Ammon's horn (tissue), 1 donor: ENCODE measurements around the gene TMSB4X.
"Not testable (repeated sequence)": the region's sequence is repeated elsewhere in the genome, so short reads cannot be mapped to it uniquely, and the experiment has no call there.

Experiments used
- DNase-seq: peaks from one replicate; pipeline ENCODE4 v3.0.0-alpha.2; 2016; ENCODE audit warnings: low spot score

Gene TMSB4X

DNA sequence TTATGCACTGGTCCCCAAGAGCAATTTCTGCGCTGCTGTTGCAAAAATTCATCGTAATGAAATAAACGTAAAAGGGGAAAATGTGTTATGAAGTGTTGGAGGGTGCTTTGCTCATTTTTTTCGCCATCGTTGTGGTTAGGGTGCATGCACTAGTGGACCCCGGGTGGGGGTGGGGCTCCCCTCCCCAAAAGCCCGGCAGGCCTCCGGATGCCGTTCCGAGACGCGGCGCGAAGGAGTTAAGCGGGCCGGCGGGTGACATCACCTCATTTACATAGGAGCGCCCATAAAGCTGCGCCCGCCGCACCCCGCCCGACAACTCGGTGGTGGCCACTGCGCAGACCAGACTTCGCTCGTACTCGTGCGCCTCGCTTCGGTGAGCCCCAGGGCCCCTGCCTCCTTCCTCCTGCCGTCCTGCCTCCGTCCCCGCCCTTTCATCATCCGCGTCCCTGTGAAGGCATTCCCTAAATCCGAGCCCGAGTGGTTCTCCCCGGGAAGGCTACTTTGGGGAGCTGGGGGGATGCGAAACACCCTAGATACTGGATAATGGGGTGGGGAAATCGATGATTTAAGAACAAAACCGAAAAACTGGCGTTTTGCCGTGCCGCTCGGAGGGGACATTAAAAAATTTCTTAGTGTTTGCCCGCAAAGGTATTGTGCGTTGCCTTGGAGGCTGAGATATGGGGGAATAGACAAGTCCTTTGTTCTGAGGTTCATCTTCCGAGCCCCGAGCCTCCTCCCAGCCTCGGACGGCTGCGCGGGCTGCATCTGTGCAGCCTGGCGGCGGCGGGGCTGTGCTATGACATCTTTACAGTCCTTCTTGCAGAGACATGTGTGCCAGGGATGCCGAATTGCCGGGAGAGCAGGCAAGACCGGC is at the start of gene TMSB4X:
TMSB4X (plus strand) TSS at position 315 of the 874 bp plus-strand sequence.
- DNase-seq = peak; percentile 88

DNA sequence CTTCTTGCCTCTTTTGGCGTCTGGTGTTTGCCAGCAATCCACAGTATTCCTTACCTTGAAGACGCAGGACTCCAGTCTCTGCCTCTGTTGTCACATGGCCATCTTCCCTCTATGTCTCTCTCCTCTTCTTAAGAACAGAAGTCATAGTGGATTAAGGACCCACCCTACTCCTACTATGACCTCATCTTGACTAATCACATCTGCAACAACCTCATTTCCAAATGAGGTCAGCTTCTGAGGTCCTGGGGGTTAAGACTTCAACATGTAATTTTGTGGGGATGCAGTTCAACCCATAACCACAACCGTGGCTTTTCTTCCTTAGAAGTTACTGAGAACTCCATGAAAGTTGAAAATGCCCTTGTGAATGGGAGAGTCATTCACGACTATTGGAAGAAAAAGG is 45.2 kb upstream of the TMSB4X start:
- DNase-seq = no peak

GRCh38 chrX:12930150-12930549 is 44.8 kb upstream of the TMSB4X start:
- DNase-seq = no peak

GRCh38 chrX:12932244-12932643 is 42.7 kb upstream of the TMSB4X start:
- DNase-seq = no peak

- no peak for DNase-seq
Observed at GRCh38 chrX:12934850-12935249, 40.1 kb upstream of the TMSB4X start.

DNA sequence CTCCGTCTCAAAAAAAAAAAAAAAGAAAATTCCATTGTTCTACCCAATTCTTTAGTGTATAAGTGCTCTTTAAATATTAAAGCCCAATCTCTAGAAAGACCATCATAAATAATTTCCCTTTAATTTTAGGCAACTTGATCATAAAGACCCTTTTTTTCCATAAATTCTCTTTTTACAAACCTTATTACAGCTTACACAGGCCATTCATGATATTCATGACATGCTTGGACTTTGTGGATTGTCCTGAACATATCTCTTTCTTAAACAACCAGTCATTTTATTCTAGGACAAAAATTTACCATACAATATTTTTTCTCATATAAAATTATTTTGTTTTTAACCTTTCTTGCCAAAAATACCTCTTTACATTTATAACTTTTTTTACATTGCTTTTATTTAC is 38.0 kb upstream of the TMSB4X start:
- DNase-seq = no peak

GRCh38 chrX:12940471-12940870 is 34.4 kb upstream of the TMSB4X start:
- not testable (repeated sequence) for DNase-seq

GRCh38 chrX:12943592-12943991 is 31.3 kb upstream of the TMSB4X start:
- not testable (repeated sequence) for DNase-seq

- not testable (repeated sequence) for DNase-seq
Observed at GRCh38 chrX:12944452-12944851, 30.5 kb upstream of the TMSB4X start.

GRCh38 chrX:12945494-12945893 is 29.4 kb upstream of the TMSB4X start:
- no peak for DNase-seq

DNA sequence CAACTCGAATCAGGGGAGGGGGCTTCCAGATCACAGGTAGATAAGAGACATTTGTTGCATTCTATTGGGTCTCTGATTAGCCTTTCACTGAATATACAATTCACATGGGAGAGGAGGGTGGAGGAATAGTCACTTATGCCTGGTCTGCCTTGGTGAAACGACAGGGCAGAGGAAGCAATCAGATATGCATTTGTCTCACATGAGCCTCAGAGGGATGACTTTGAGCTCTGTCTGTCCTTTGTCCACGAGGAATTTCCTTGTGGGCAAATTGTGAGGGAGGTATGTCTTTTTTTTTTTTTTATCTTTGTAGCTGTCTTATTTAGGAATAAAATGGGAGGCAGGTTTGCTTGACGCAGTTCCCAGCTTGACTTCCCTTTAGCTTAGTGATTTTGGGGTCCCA is 28.5 kb upstream of the TMSB4X start:
- no peak for DNase-seq

DNA sequence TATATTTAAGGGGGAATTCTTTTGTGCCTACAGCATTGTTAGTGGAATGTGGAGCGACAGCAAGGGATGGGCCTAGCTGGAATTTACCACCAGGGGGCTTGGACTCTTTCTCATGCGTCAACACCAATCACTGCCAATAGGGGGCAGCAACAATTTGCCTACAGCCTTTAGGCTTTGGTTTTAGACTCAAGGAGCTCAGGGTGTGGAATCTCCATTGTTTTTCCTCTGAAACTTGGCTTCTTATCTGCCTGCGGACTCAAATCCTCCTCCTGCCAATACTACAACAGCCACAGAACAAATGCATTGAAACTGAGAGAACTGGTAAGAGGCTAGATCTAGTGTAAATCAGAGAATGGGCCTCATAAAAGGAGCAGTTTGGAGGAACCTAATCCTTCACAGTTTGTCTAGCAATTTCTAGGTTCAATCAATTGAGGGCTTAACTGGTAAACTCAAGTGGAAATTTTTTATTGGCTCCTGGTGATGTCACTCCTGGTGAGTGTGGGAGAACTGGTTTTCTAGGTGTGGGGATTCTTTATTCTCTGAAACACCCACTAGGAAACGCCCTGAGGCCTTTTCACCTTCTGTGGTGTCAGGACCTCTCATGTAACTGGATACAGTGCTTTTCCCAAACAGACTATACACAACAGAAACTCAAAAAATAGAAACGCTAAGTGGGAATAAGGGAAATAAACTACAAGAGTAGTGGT is 27.9 kb upstream of the TMSB4X start:
- peak; percentile 24 for DNase-seq

DNA sequence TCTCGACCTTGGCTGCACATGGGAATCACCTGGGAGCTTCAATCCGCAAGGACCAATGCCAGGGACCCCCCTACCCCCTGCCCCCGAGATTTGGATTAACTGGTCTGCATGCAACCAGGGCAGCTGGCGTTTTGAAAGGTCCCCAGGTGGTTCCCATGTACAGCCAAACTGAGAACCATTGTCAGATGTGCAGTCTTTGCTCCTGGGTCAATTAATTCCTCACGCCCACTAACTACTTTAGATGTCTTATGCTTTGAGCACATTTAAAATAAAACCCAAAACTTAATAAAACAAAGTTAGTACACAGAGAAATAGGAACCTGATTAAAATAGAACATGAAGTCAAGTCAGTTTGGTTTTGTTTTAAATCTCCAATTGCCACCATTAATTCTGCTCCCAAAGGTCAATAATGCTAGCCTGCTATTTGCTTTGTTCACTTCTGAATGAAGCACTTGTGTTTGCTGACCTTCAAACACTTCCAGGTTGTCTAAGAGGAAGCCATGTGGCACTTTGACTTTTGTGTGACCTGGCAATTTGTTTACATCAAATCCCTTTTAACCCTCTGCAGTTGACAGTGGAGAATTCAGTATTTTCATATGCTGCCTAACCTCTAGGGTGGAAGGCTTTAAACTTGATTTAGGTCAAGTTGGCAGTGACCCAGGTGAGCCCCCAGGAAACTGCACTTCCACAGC is 27.2 kb upstream of the TMSB4X start:
- no peak for DNase-seq

DNA sequence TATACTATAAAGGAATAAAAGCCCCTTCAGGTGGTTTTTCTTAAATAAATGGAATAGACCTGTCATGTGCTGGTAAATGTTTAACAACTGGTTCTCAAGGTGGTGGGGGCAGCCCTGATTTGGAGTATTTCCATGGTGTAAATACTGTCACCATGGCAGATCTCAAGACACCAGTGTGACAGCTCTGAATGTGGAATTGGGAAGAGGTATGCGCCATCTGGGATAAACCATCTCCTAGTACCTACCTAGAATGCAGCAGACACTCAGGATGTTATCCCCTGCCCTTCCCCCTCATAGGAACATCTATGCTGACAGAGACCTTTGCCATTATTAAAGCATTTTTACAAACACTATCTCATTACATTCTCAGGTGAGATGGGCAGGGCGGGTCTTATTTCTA is 26.4 kb upstream of the TMSB4X start:
- DNase-seq = no peak

DNA sequence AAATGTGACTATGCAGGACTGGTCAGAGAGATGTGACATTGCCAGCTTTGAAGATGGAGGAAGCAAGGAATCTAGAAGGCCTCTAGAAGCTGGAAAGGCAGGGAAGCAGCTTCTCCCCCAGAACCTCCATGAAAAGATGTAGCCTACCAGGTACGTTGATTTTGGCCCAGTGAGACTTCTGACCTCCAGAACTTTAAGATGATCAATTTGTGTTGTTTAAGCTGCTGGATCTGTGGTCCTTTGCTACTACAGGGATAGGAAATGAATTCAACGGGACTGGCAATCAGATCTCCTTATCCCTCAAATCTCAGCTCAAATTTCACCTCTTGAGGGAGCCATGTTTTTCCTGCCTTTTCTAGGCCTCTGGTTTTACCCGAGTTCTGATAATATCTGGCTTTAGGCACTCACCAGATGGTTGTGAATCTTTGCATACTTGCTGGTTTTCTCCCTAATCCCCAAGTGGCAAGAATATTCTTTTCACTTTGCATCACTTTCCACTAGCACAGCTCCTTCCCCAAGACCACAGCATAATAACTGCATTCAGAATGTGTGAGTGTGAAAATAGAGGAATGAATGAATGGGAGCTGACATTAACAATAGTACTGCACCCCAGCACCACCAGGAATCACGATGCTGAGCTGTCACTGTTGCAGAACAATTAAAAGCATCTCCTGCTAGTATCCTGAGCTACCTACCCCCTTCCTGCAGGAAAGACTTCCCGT is 25.5 kb upstream of the TMSB4X start:
- no peak for DNase-seq

- peak; percentile 87 for DNase-seq
Observed at GRCh38 chrX:12949927-12950656, 24.8 kb upstream of the TMSB4X start.

DNA sequence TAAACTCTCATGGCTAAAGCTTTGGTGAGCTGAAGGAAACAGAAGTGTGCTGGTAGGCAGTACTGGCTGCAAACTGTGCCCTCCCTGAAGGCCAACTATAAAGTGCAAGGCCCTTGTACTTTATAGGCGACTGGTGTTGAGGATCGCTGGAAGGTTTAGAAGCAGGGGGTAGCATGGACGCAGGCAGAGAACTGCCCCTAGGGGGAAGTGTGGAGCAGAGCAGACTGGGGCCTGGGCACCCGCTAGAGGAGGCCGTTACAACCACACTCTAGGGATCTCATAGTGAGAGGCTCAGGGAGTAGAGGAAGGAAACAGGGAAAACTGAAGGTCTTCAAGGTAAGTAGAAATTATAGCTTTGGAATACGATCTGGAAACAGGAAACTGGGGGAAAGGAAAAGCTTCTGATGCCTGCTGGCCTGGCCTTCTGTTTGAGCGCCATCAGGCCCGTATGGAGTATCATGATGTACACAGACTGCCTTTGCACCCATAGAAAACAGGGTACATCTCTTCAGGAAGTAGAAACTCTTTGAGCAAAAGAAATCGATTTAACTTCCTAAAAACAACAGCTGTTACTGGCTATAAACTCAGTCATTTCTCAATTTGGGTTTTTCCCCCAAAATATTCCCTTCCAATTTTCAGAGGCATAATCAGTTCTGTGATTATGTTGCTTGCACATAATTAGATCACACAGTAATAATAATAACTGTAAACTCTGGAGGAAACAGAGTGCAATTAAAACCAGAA is 23.9 kb upstream of the TMSB4X start:
- no peak for DNase-seq

GRCh38 chrX:12951595-12951975 is 23.3 kb upstream of the TMSB4X start:
- no peak for DNase-seq

- DNase-seq = no peak
Observed at GRCh38 chrX:12953420-12953819, 21.5 kb upstream of the TMSB4X start.

GRCh38 chrX:12954376-12954775 is 20.5 kb upstream of the TMSB4X start:
- DNase-seq = no peak

DNA sequence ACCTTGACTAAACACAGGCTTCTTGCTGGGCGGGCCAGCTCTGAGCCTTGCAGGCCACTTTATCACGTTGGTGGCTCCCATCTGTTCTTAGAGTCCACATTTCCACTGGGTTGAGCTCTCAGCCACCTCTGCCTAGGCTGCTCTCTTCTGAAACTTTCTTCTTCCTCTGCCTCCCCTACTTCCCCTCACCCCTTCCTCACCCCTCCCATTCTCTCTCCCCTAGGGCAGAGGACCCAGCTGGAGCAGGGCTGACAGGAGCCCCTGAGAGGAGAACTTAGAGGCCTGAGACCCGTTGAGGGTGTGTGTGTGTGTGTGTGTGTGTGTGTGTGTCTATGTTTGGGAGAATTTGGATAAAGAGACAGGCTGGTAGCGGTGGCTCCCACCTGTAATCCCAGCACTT is 19.9 kb upstream of the TMSB4X start:
- DNase-seq = no peak
